GM23338 (cell line): Measurements from ENCODE around the gene PDGFC. TPM values are rescaled to one million over a fixed set of nuclear protein-coding genes. Genes with fewer than 3 reads are reported as not detected.

Source experiments
- ATAC-seq: fragments of 200-7000 bp; cut with Tn5 transposase; 3 replicates; pipeline ENCODE4 v1.9.1; 2020
- DNase-seq: peaks from one replicate; pipeline ENCODE4 v3.0.0-alpha.2; 2015; ENCODE audit warnings: low spot score
- H2AFZ ChIP-seq: fragments of 200-600 bp; sonication (generic); 2 replicates; pipeline ENCODE4 v1.8.0; 2016; ENCODE audit warnings: antibody characterized with exemption, mild to moderate bottlenecking, moderate library complexity
- H3F3A ChIP-seq: fragments of 200-600 bp; sonication (generic); replicated peaks from 2 replicates; pipeline ENCODE4 v1.8.0; 2017; ENCODE audit warnings: antibody characterized with exemption, mixed run types, low read depth
- H3K27ac ChIP-seq: fragments of 200-600 bp; sonication (generic); 2 replicates; pipeline ENCODE4 v1.6.1; 2016; ENCODE audit warnings: low read depth
- H3K27me3 ChIP-seq: fragments of 200-600 bp; sonication (generic); 2 replicates; pipeline ENCODE4 v1.8.0; 2016; ENCODE audit warnings: mild to moderate bottlenecking, mixed run types, moderate library complexity; ENCODE audit not compliant: insufficient read depth
- H3K36me3 ChIP-seq: fragments of 200-600 bp; sonication (generic); 2 replicates; pipeline ENCODE4 v1.8.0; 2016; ENCODE audit warnings: mild to moderate bottlenecking; ENCODE audit not compliant: insufficient read depth
- H3K4me1 ChIP-seq: fragments of 200-600 bp; sonication (generic); 2 replicates; pipeline ENCODE4 v1.8.0; 2016; ENCODE audit warnings: mild to moderate bottlenecking, moderate library complexity; ENCODE audit not compliant: insufficient read depth
- H3K4me2 ChIP-seq: fragments of 200-600 bp; sonication (generic); 2 replicates; pipeline ENCODE4 v1.7.1; 2017; ENCODE audit warnings: mixed run types
- H3K4me3 ChIP-seq: fragments of 200-600 bp; sonication (generic); 2 replicates; pipeline ENCODE4 v1.6.1; 2016; ENCODE audit warnings: mixed run types
- H3K79me2 ChIP-seq: fragments of 200-600 bp; sonication (generic); replicated peaks from 2 replicates; pipeline ENCODE4 v1.8.0; 2017; ENCODE audit warnings: mild to moderate bottlenecking; ENCODE audit not compliant: insufficient read depth
- H3K9me2 ChIP-seq: fragments of 200-600 bp; sonication (generic); 2 replicates; pipeline ENCODE4 v1.8.0; 2017; ENCODE audit not compliant: insufficient read depth
- H4K20me1 ChIP-seq: fragments of 200-600 bp; sonication (generic); replicated peaks from 2 replicates; pipeline ENCODE4 v1.8.0; 2017; ENCODE audit warnings: mild to moderate bottlenecking; ENCODE audit not compliant: insufficient read depth
- H3K27ac Mint-ChIP-seq: 2 replicates; pipeline ENCODE4 v1.8.0; 2020; ENCODE audit warnings: inconsistent platforms, mild to moderate bottlenecking, moderate library complexity, mixed read lengths
- H3K27me3 Mint-ChIP-seq: 3 replicates; pipeline ENCODE4 v1.8.0; 2022; ENCODE audit warnings: low read depth, mild to moderate bottlenecking, moderate library complexity, mixed read lengths, inconsistent platforms; ENCODE audit not compliant: insufficient read depth, poor library complexity
- H3K36me3 Mint-ChIP-seq: 3 replicates; pipeline ENCODE4 v1.8.0; 2021; ENCODE audit warnings: low read depth, mild to moderate bottlenecking, inconsistent platforms, moderate library complexity, mixed read lengths
- H3K4me1 Mint-ChIP-seq: 3 replicates; pipeline ENCODE4 v1.8.0; 2020; ENCODE audit warnings: mild to moderate bottlenecking, inconsistent platforms, mixed read lengths
- H3K4me3 Mint-ChIP-seq: 3 replicates; pipeline ENCODE4 v1.8.0; 2021; ENCODE audit warnings: moderate library complexity, mild to moderate bottlenecking, inconsistent platforms, mixed read lengths
- H3K9me3 Mint-ChIP-seq: 3 replicates; pipeline ENCODE4 v1.8.0; 2020; ENCODE audit warnings: moderate library complexity, mild to moderate bottlenecking, inconsistent platforms, mixed read lengths
- CREB1 ChIP-seq: fragments of 250-450 bp; sonication (Bioruptor Pico); IDR thresholded peaks from 2 replicates; pipeline ENCODE4 v1.5.0; 2020; ENCODE audit warnings: low read depth, mild to moderate bottlenecking, moderate library complexity
- CTCF ChIP-seq, 2 experiments: fragments of 200-600 bp in 1 of 2; sonication (generic) in 1 of 2; conservative IDR thresholded peaks; 2 replicates each; pipeline versions ENCODE4 v1.5.1 to v1.6.1; 2016 to 2017; ENCODE audit warnings: antibody characterized with exemption in 2 of 2, low read depth in 2 of 2, mild to moderate bottlenecking in 2 of 2, moderate library complexity in 1 of 2
- ETS1 ChIP-seq: IDR thresholded peaks from 2 replicates; pipeline ENCODE4 v1.6.1; 2016; ENCODE audit warnings: antibody characterized with exemption
- EZH2phosphoT487 ChIP-seq: fragments of 200-600 bp; sonication (generic); IDR thresholded peaks from one replicate; pipeline ENCODE4 v1.8.1; 2018; ENCODE audit warnings: antibody characterized with exemption; ENCODE audit not compliant: unreplicated experiment
- POLR2AphosphoS5 ChIP-seq: IDR thresholded peaks from 2 replicates; pipeline ENCODE4 v1.6.1; 2016; ENCODE audit warnings: antibody characterized with exemption, low read depth
- REST ChIP-seq: IDR thresholded peaks from one replicate; pipeline ENCODE4 v1.6.1; 2018; ENCODE audit warnings: antibody characterized with exemption; ENCODE audit not compliant: unreplicated experiment
- STAT1 ChIP-seq: IDR thresholded peaks from one replicate; pipeline ENCODE4 v1.6.1; 2016; ENCODE audit warnings: antibody characterized with exemption; ENCODE audit not compliant: unreplicated experiment
- polyA plus RNA-seq: library from polyadenylated mRNA; unstranded; fragments of >200 nt; fragmentation: Nextera tagmentation; extraction: Ambion mirVana; gene quantifications from 2 replicates; pipeline ENCODE4 v1.2.1, GENCODE V29; 2016
- total RNA-seq: library from RNA; depleted of rRNA; stranded (reverse); fragments of >200 nt; shearing (Covaris generic); gene quantifications from 2 replicates; pipeline ENCODE4 v1.2.3, GENCODE V29; 2014

Gene PDGFC
- total and polyA plus RNA-seq, 2 experiments from 2014 or later: 1.3 to 3.4 TPM

GRCh38 chr4:156953001-156953400 lies 18.6 kb downstream of the PDGFC start:
- H3K4me2 ChIP-seq: no peak overlapping the region
- no peaks in the 10 kb centered on the region for H3K27me3 ChIP-seq
- H3F3A ChIP-seq: no peaks in the 10 kb centered on the region
- H3K4me1 Mint-ChIP-seq: peaks cover 11% of the 10 kb centered on the region; the same call in 2 of the 3 replicates
- H3K9me2 ChIP-seq: no peaks in the 10 kb centered on the region
- H3K36me3 Mint-ChIP-seq: no peaks in the 10 kb centered on the region
- H3K27me3 Mint-ChIP-seq: peaks cover 2% of the 10 kb centered on the region
- H3K9me3 Mint-ChIP-seq: no peaks in the 10 kb centered on the region
- TF ChIP-seq STAT1 (no peak), CTCF (conservative IDR thresholded peaks at IDR 0.05; ENCODE audit: low read depth in 2 of 2) (no peak), EZH2phosphoT487 (no peak), CREB1 (CRISPR knock-in tag) (no peak), POLR2AphosphoS5 (no peak), REST (no peak)
- no peak overlapping the region for H3K4me3 Mint-ChIP-seq
- no peaks in the 10 kb centered on the region for H3K36me3 ChIP-seq
- DNase-seq (no peak), ATAC-seq (no peak)
- no peak overlapping the region for H3K4me3 ChIP-seq
- H4K20me1 ChIP-seq: no peaks in the 10 kb centered on the region
- H3K27ac Mint-ChIP-seq: no peak overlapping the region
- H3K27ac ChIP-seq: no peak overlapping the region
- no peak overlapping the region for H2AFZ ChIP-seq
- H3K79me2 ChIP-seq: no peaks in the 10 kb centered on the region
- peaks cover 9% of the 10 kb centered on the region; the same call in 1 of the 2 replicates for H3K4me1 ChIP-seq

- H3K79me2 ChIP-seq: no peaks in the 10 kb centered on the region
- TF ChIP-seq ETS1: no peak
- no peaks in the 10 kb centered on the region for H3K9me2 ChIP-seq
- H3K4me1 Mint-ChIP-seq: peaks cover 11% of the 10 kb centered on the region; the same call in 2 of the 3 replicates
- DNase-seq (no peak), ATAC-seq (no peak)
- no peaks in the 10 kb centered on the region for H4K20me1 ChIP-seq
- no peak overlapping the region for H3K27ac ChIP-seq
- no peaks in the 10 kb centered on the region for H3F3A ChIP-seq
- H3K27me3 Mint-ChIP-seq: no peaks in the 10 kb centered on the region
- H3K4me3 Mint-ChIP-seq: no peak overlapping the region
- no peak overlapping the region for H3K4me3 ChIP-seq
- no peaks in the 10 kb centered on the region for H3K36me3 ChIP-seq
- H3K27ac Mint-ChIP-seq: peak overlapping the region; percentile 67; the same call in 1 of the 2 replicates
- H3K9me3 Mint-ChIP-seq: no peaks in the 10 kb centered on the region
- H2AFZ ChIP-seq: no peak overlapping the region
- H3K4me2 ChIP-seq: no peak overlapping the region
- H3K36me3 Mint-ChIP-seq: no peaks in the 10 kb centered on the region
- H3K27me3 ChIP-seq: no peaks in the 10 kb centered on the region
- peaks cover 9% of the 10 kb centered on the region; the same call in 1 of the 2 replicates for H3K4me1 ChIP-seq
Observed at GRCh38 chr4:156952078-156952759, 19.4 kb downstream of the PDGFC start.
